GM15510 (cell line): ENCODE data around the gene KRTAP10-12.
"Not testable (repeated sequence)": the region's sequence is repeated elsewhere in the genome, so short reads cannot be mapped to it uniquely, and the experiment has no call there.

Source experiments
- POLR2A ChIP-seq: IDR thresholded peaks from 3 replicates; pipeline ENCODE4 v1.6.1; 2011; ENCODE audit warnings: borderline replicate concordance; ENCODE audit not compliant: insufficient read length; ENCODE audit errors: extremely low read depth

Gene KRTAP10-12

GRCh38 chr21:44697172-44697810 lies at the start of gene KRTAP10-12:
Gene KRTAP10-12 (plus strand): TSS chr21:44697172. CDS start chr21:44697202, 30 bp downstream.
- not testable (repeated sequence) for TF ChIP-seq POLR2A

- TF ChIP-seq POLR2A, result no peak
These were observed 49.8 kb upstream of the KRTAP10-12 start for GRCh38 chr21:44647222-44647552.

GRCh38 chr21:44648557-44649311 lies 48.2 kb upstream of the KRTAP10-12 start:
- no peak for TF ChIP-seq POLR2A

GRCh38 chr21:44649521-44650100 lies 47.4 kb upstream of the KRTAP10-12 start:
- TF ChIP-seq POLR2A, result no peak

- no peak for TF ChIP-seq POLR2A
These were observed 46.6 kb upstream of the KRTAP10-12 start for GRCh38 chr21:44650265-44650972.

- no peak for TF ChIP-seq POLR2A
These were observed 45.8 kb upstream of the KRTAP10-12 start for GRCh38 chr21:44650973-44651675.

- TF ChIP-seq POLR2A, result no peak
These were observed 43.8 kb upstream of the KRTAP10-12 start for GRCh38 chr21:44653123-44653522.

- TF ChIP-seq POLR2A, result no peak
These were observed 43.1 kb upstream of the KRTAP10-12 start for GRCh38 chr21:44653656-44654575.

- TF ChIP-seq POLR2A, result no peak
These were observed 42.3 kb upstream of the KRTAP10-12 start, which contains the start of gene KRTAP12-4 for GRCh38 chr21:44654576-44655175. Gene KRTAP12-4 (minus strand): TSS chr21:44654659. CDS start chr21:44654614, 45 bp downstream.

- TF ChIP-seq POLR2A, result no peak
These were observed 40.1 kb upstream of the KRTAP10-12 start for GRCh38 chr21:44656868-44657267.

GRCh38 chr21:44657635-44658540 lies 39.1 kb upstream of the KRTAP10-12 start, which contains the start of gene KRTAP12-3:
Gene KRTAP12-3 (plus strand): TSS chr21:44657932. CDS start chr21:44657980, 48 bp downstream.
- no peak for TF ChIP-seq POLR2A

- TF ChIP-seq POLR2A, result no peak
These were observed 38.4 kb upstream of the KRTAP10-12 start for GRCh38 chr21:44658541-44658910.
